GM23338 (cell line): ENCODE measurements around the gene DAPK2. TPM values are rescaled to one million over a fixed set of nuclear protein-coding genes. Genes with fewer than 3 reads are reported as not detected.

ENCODE experiments used
- ATAC-seq: fragments of 200-7000 bp; cut with Tn5 transposase; 3 replicates; pipeline ENCODE4 v1.9.1; 2020
- DNase-seq: peaks from one replicate; pipeline ENCODE4 v3.0.0-alpha.2; 2015; ENCODE audit warnings: low spot score
- H2AFZ ChIP-seq: fragments of 200-600 bp; sonication (generic); 2 replicates; pipeline ENCODE4 v1.8.0; 2016; ENCODE audit warnings: antibody characterized with exemption, mild to moderate bottlenecking, moderate library complexity
- H3F3A ChIP-seq: fragments of 200-600 bp; sonication (generic); replicated peaks from 2 replicates; pipeline ENCODE4 v1.8.0; 2017; ENCODE audit warnings: antibody characterized with exemption, mixed run types, low read depth
- H3K27ac ChIP-seq: fragments of 200-600 bp; sonication (generic); 2 replicates; pipeline ENCODE4 v1.6.1; 2016; ENCODE audit warnings: low read depth
- H3K27me3 ChIP-seq: fragments of 200-600 bp; sonication (generic); 2 replicates; pipeline ENCODE4 v1.8.0; 2016; ENCODE audit warnings: mild to moderate bottlenecking, mixed run types, moderate library complexity; ENCODE audit not compliant: insufficient read depth
- H3K36me3 ChIP-seq: fragments of 200-600 bp; sonication (generic); 2 replicates; pipeline ENCODE4 v1.8.0; 2016; ENCODE audit warnings: mild to moderate bottlenecking; ENCODE audit not compliant: insufficient read depth
- H3K4me1 ChIP-seq: fragments of 200-600 bp; sonication (generic); 2 replicates; pipeline ENCODE4 v1.8.0; 2016; ENCODE audit warnings: mild to moderate bottlenecking, moderate library complexity; ENCODE audit not compliant: insufficient read depth
- H3K4me2 ChIP-seq: fragments of 200-600 bp; sonication (generic); 2 replicates; pipeline ENCODE4 v1.7.1; 2017; ENCODE audit warnings: mixed run types
- H3K4me3 ChIP-seq: fragments of 200-600 bp; sonication (generic); 2 replicates; pipeline ENCODE4 v1.6.1; 2016; ENCODE audit warnings: mixed run types
- H3K79me2 ChIP-seq: fragments of 200-600 bp; sonication (generic); replicated peaks from 2 replicates; pipeline ENCODE4 v1.8.0; 2017; ENCODE audit warnings: mild to moderate bottlenecking; ENCODE audit not compliant: insufficient read depth
- H3K9me2 ChIP-seq: fragments of 200-600 bp; sonication (generic); 2 replicates; pipeline ENCODE4 v1.8.0; 2017; ENCODE audit not compliant: insufficient read depth
- H4K20me1 ChIP-seq: fragments of 200-600 bp; sonication (generic); replicated peaks from 2 replicates; pipeline ENCODE4 v1.8.0; 2017; ENCODE audit warnings: mild to moderate bottlenecking; ENCODE audit not compliant: insufficient read depth
- H3K27ac Mint-ChIP-seq: 2 replicates; pipeline ENCODE4 v1.8.0; 2020; ENCODE audit warnings: inconsistent platforms, mild to moderate bottlenecking, moderate library complexity, mixed read lengths
- H3K27me3 Mint-ChIP-seq: 3 replicates; pipeline ENCODE4 v1.8.0; 2022; ENCODE audit warnings: low read depth, mild to moderate bottlenecking, moderate library complexity, mixed read lengths, inconsistent platforms; ENCODE audit not compliant: insufficient read depth, poor library complexity
- H3K36me3 Mint-ChIP-seq: 3 replicates; pipeline ENCODE4 v1.8.0; 2021; ENCODE audit warnings: low read depth, mild to moderate bottlenecking, inconsistent platforms, moderate library complexity, mixed read lengths
- H3K4me1 Mint-ChIP-seq: 3 replicates; pipeline ENCODE4 v1.8.0; 2020; ENCODE audit warnings: mild to moderate bottlenecking, inconsistent platforms, mixed read lengths
- H3K4me3 Mint-ChIP-seq: 3 replicates; pipeline ENCODE4 v1.8.0; 2021; ENCODE audit warnings: moderate library complexity, mild to moderate bottlenecking, inconsistent platforms, mixed read lengths
- H3K9me3 Mint-ChIP-seq: 3 replicates; pipeline ENCODE4 v1.8.0; 2020; ENCODE audit warnings: moderate library complexity, mild to moderate bottlenecking, inconsistent platforms, mixed read lengths
- CREB1 ChIP-seq: fragments of 250-450 bp; sonication (Bioruptor Pico); IDR thresholded peaks from 2 replicates; pipeline ENCODE4 v1.5.0; 2020; ENCODE audit warnings: low read depth, mild to moderate bottlenecking, moderate library complexity
- JUNB ChIP-seq: IDR thresholded peaks from one replicate; pipeline ENCODE4 v1.6.1; 2016; ENCODE audit warnings: antibody characterized with exemption; ENCODE audit not compliant: unreplicated experiment
- POLR2AphosphoS5 ChIP-seq: IDR thresholded peaks from 2 replicates; pipeline ENCODE4 v1.6.1; 2016; ENCODE audit warnings: antibody characterized with exemption, low read depth
- ZNF114 ChIP-seq: fragments of 250-450 bp; sonication (Bioruptor Pico); IDR thresholded peaks from 2 replicates; pipeline ENCODE4 v1.5.0; 2020; ENCODE audit warnings: mild to moderate bottlenecking, moderate library complexity
- ZNF331 ChIP-seq: fragments of 250-450 bp; sonication (Bioruptor Pico); IDR thresholded peaks from 2 replicates; pipeline ENCODE4 v1.5.0; 2020; ENCODE audit warnings: low read depth, mild to moderate bottlenecking, moderate library complexity
- polyA plus RNA-seq: library from polyadenylated mRNA; unstranded; fragments of >200 nt; fragmentation: Nextera tagmentation; extraction: Ambion mirVana; gene quantifications from 2 replicates; pipeline ENCODE4 v1.2.1, GENCODE V29; 2016
- total RNA-seq: library from RNA; depleted of rRNA; stranded (reverse); fragments of >200 nt; shearing (Covaris generic); gene quantifications from 2 replicates; pipeline ENCODE4 v1.2.3, GENCODE V29; 2014
- TF ChIP-seq, protein P1 (sequence below), 2 experiments: fragments of 200-600 bp in 1 of 2; sonication (generic) in 1 of 2; conservative IDR thresholded peaks; 2 replicates each; pipeline versions ENCODE4 v1.5.1 to v1.6.1; 2016 to 2017; ENCODE audit warnings: antibody characterized with exemption in 2 of 2, low read depth in 2 of 2, mild to moderate bottlenecking in 2 of 2, moderate library complexity in 1 of 2
- TF ChIP-seq, protein P2 (sequence below): IDR thresholded peaks from one replicate; pipeline ENCODE4 v1.6.1; 2018; ENCODE audit warnings: antibody characterized with exemption; ENCODE audit not compliant: unreplicated experiment
- TF ChIP-seq, protein P3 (sequence below): fragments of 250-450 bp; sonication (Bioruptor Pico); IDR thresholded peaks from 2 replicates; pipeline ENCODE4 v1.5.0; 2020; ENCODE audit warnings: mild to moderate bottlenecking, moderate library complexity

Gene DAPK2
- total and polyA plus RNA-seq, 2 experiments from 2014 or later: 1.6 to 3.1 TPM

DNA sequence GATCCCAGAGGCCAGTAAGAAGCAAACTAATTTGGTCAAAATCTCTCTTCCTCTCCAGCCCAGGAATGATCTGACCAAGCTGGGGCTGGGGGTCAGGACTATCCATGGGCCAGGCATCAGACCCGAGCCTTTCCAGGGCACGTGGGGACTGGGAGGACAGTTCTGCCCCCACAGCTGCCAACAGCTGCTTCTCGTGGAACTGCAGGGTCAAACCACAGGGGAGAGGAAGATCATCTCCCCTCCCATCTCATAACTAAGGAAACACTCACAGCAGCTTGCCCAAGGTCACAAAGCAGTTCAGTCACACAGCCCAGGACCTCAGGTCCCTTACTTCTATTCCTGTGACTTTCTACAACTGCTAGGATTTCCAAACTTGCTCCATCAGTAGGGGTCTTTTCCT, 47.1 kb downstream of the DAPK2 start:
- Mint-ChIP-seq H3K27me3 (peaks cover 5% of the 10 kb centered on the region), H3K9me3 (no peaks in the 10 kb centered on the region), H3K27ac (no peak overlapping the region), H3K4me3 (no peak overlapping the region), H3K36me3 (no peaks in the 10 kb centered on the region), H3K4me1 (peaks cover 3% of the 10 kb centered on the region; the same call in 1 of the 3 replicates)
- H3K4me2 ChIP-seq: no peak overlapping the region
- no peaks in the 10 kb centered on the region for H3K79me2 ChIP-seq
- H3K4me1 ChIP-seq: no peaks in the 10 kb centered on the region
- ATAC-seq (no peak; the same call in 2 of the 3 replicates), DNase-seq (no peak)
- H3F3A ChIP-seq: no peaks in the 10 kb centered on the region
- H2AFZ ChIP-seq: no peak overlapping the region
- 0 out of 2 replicates have a peak, but pooled peaks cover 4% of the 10 kb centered on the region for H3K9me2 ChIP-seq
- no peak overlapping the region for H3K27ac ChIP-seq
- H3K4me3 ChIP-seq: no peak overlapping the region
- TF ChIP-seq, protein P1, sequence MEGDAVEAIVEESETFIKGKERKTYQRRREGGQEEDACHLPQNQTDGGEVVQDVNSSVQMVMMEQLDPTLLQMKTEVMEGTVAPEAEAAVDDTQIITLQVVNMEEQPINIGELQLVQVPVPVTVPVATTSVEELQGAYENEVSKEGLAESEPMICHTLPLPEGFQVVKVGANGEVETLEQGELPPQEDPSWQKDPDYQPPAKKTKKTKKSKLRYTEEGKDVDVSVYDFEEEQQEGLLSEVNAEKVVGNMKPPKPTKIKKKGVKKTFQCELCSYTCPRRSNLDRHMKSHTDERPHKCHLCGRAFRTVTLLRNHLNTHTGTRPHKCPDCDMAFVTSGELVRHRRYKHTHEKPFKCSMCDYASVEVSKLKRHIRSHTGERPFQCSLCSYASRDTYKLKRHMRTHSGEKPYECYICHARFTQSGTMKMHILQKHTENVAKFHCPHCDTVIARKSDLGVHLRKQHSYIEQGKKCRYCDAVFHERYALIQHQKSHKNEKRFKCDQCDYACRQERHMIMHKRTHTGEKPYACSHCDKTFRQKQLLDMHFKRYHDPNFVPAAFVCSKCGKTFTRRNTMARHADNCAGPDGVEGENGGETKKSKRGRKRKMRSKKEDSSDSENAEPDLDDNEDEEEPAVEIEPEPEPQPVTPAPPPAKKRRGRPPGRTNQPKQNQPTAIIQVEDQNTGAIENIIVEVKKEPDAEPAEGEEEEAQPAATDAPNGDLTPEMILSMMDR (conservative IDR thresholded peaks at IDR 0.05; ENCODE audit: low read depth in 2 of 2): no peak
- TF ChIP-seq, protein P2, sequence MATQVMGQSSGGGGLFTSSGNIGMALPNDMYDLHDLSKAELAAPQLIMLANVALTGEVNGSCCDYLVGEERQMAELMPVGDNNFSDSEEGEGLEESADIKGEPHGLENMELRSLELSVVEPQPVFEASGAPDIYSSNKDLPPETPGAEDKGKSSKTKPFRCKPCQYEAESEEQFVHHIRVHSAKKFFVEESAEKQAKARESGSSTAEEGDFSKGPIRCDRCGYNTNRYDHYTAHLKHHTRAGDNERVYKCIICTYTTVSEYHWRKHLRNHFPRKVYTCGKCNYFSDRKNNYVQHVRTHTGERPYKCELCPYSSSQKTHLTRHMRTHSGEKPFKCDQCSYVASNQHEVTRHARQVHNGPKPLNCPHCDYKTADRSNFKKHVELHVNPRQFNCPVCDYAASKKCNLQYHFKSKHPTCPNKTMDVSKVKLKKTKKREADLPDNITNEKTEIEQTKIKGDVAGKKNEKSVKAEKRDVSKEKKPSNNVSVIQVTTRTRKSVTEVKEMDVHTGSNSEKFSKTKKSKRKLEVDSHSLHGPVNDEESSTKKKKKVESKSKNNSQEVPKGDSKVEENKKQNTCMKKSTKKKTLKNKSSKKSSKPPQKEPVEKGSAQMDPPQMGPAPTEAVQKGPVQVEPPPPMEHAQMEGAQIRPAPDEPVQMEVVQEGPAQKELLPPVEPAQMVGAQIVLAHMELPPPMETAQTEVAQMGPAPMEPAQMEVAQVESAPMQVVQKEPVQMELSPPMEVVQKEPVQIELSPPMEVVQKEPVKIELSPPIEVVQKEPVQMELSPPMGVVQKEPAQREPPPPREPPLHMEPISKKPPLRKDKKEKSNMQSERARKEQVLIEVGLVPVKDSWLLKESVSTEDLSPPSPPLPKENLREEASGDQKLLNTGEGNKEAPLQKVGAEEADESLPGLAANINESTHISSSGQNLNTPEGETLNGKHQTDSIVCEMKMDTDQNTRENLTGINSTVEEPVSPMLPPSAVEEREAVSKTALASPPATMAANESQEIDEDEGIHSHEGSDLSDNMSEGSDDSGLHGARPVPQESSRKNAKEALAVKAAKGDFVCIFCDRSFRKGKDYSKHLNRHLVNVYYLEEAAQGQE: no peak
- TF ChIP-seq CREB1 (CRISPR knock-in tag): no peak
- TF ChIP-seq POLR2AphosphoS5: no peak
- TF ChIP-seq, protein P3, sequence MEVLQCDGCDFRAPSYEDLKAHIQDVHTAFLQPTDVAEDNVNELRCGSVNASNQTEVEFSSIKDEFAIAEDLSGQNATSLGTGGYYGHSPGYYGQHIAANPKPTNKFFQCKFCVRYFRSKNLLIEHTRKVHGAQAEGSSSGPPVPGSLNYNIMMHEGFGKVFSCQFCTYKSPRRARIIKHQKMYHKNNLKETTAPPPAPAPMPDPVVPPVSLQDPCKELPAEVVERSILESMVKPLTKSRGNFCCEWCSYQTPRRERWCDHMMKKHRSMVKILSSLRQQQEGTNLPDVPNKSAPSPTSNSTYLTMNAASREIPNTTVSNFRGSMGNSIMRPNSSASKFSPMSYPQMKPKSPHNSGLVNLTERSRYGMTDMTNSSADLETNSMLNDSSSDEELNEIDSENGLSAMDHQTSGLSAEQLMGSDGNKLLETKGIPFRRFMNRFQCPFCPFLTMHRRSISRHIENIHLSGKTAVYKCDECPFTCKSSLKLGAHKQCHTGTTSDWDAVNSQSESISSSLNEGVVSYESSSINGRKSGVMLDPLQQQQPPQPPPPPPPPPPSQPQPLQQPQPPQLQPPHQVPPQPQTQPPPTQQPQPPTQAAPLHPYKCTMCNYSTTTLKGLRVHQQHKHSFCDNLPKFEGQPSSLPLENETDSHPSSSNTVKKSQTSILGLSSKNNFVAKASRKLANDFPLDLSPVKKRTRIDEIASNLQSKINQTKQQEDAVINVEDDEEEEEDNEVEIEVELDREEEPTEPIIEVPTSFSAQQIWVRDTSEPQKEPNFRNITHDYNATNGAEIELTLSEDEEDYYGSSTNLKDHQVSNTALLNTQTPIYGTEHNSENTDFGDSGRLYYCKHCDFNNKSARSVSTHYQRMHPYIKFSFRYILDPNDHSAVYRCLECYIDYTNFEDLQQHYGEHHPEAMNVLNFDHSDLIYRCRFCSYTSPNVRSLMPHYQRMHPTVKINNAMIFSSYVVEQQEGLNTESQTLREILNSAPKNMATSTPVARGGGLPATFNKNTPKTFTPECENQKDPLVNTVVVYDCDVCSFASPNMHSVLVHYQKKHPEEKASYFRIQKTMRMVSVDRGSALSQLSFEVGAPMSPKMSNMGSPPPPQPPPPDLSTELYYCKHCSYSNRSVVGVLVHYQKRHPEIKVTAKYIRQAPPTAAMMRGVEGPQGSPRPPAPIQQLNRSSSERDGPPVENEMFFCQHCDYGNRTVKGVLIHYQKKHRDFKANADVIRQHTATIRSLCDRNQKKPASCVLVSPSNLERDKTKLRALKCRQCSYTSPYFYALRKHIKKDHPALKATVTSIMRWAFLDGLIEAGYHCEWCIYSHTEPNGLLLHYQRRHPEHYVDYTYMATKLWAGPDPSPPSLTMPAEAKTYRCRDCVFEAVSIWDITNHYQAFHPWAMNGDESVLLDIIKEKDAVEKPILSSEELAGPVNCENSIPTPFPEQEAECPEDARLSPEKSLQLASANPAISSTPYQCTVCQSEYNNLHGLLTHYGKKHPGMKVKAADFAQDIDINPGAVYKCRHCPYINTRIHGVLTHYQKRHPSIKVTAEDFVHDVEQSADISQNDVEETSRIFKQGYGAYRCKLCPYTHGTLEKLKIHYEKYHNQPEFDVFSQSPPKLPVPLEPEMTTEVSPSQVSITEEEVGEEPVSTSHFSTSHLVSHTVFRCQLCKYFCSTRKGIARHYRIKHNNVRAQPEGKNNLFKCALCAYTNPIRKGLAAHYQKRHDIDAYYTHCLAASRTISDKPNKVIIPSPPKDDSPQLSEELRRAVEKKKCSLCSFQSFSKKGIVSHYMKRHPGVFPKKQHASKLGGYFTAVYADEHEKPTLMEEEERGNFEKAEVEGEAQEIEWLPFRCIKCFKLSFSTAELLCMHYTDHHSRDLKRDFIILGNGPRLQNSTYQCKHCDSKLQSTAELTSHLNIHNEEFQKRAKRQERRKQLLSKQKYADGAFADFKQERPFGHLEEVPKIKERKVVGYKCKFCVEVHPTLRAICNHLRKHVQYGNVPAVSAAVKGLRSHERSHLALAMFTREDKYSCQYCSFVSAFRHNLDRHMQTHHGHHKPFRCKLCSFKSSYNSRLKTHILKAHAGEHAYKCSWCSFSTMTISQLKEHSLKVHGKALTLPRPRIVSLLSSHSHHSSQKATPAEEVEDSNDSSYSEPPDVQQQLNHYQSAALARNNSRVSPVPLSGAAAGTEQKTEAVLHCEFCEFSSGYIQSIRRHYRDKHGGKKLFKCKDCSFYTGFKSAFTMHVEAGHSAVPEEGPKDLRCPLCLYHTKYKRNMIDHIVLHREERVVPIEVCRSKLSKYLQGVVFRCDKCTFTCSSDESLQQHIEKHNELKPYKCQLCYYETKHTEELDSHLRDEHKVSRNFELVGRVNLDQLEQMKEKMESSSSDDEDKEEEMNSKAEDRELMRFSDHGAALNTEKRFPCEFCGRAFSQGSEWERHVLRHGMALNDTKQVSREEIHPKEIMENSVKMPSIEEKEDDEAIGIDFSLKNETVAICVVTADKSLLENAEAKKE (CRISPR knock-in tag): no peak
- TF ChIP-seq ZNF114 (CRISPR knock-in tag): no peak
- TF ChIP-seq JUNB: no peak
- no peak for TF ChIP-seq ZNF331
- no peaks in the 10 kb centered on the region for H4K20me1 ChIP-seq
- H3K27me3 ChIP-seq: no peaks in the 10 kb centered on the region
- no peaks in the 10 kb centered on the region for H3K36me3 ChIP-seq
